GM23248 (cell line): ENCODE data around the gene MRM3.

ENCODE experiments used
- EZH2 ChIP-seq: fragments of 200-600 bp; sonication (generic); IDR thresholded peaks from 2 replicates; pipeline ENCODE4 v1.6.1; 2018; ENCODE audit warnings: antibody characterized with exemption, mild to moderate bottlenecking; ENCODE audit not compliant: insufficient read depth, poor library complexity, severe bottlenecking
- EZH2phosphoT487 ChIP-seq: fragments of 200-600 bp; sonication (generic); IDR thresholded peaks from 2 replicates; pipeline ENCODE4 v1.6.1; 2018; ENCODE audit warnings: antibody characterized with exemption, moderate library complexity, mild to moderate bottlenecking, low read depth; ENCODE audit not compliant: insufficient read depth

DNA sequence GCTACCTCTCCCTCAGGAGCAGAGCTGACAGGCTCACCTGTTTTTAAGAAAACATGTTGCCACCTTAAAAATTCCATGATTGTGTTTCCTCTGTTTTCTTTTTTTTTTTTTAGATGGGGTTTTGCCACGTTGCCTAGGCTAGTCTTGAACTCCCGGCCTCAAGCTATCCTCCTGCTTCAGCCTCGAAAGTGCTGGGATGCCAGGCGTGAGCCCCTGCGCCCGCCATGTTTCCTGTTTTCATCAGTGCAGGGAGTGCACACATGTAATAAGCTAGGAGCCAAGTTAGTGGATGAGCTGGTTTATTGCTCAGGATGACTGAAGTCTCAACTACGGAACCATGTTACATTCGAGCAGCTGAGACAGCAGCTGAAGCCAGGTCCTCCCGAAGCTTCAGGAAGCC, 13.6 kb downstream of the MRM3 start:
- TF ChIP-seq EZH2, result no peak
- TF ChIP-seq EZH2phosphoT487, result no peak
